Activated CD4-positive, alpha-beta T cell treated with anti-CD3 and anti-CD28 coated beads, Interleukin-2, Interleukin-4, amounts not matched to agents 100 ng/mL and 50 ng/mL, durations not matched to agents 16 hours and 8 hours (primary cell): ENCODE results near the gene GSK3B.
A peak's percentile ranks its signal among the peaks of the same experiment; 100 is the strongest.

Source experiments
- DNase-seq: peaks from one replicate; pipeline ENCODE4 v3.0.0-alpha.2; 2020; ENCODE audit warnings: low spot score

Gene GSK3B

DNA sequence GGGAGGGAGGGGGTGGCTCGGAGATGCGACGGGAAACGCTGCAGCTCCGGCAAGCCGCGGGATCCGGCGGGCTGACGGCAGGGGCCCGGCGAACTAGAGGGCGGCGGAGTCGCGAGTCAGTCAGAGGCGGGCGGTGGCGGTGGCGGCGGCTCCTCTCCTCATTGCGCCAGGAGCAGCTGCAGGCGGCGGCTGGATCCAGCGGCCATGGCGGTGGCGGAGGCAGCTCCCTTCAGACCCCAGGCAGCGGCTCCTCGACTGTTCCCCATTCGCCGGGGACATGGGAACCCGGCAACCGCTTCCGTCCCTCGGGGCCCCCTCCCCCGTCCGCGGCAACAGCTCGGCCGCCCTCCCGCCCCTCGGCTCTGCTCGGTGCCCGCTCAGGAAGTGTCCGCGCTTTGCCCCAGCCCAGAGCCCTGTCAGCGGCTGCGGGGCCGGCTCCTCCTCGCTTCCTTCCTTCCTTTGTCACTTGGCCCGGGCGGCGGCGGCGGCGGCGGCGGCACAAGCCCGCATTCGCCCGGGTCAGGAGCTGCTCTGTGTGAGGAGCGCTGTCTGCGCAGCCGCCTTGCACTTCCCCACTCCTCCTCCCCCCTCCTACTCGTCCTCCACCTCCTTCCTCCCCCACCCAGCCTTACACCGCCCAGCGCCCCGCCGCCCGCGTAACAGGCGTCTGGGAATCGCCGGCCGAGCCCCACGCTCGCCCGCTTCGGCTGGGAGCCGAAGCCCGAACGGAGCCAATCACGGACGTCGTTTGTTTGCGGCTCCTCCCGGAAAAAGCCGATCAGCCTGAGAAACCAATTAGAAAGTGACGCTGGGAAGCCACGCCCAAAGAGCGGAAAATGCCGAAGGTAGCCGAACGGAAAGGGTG lies at the start of gene GSK3B:
Gene GSK3B (minus strand): TSS at position 537 of the 865 bp plus-strand sequence. CDS start 1,013 bp downstream, outside the sequence.
- peak; percentile 73 for DNase-seq

DNA sequence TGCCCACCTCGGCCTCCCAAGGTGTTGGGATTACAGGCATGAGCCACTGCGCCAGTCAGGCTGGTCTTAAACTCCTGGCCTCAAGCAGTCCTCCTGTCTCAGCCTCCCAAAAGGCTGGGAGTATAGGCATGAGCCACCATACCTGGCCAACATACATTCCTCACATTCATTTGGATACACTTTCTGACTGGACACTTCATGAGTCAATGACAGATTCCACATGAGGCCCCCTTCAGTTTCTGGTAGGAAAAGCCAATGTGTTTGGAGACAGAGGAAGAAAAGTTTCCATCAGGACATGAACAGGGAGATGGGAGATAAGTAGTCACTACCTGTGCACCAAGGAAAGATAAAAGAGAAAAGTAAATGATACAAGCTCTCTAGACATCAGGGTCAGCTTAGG lies 49.4 kb upstream of the GSK3B start:
- DNase-seq, result no peak

DNA sequence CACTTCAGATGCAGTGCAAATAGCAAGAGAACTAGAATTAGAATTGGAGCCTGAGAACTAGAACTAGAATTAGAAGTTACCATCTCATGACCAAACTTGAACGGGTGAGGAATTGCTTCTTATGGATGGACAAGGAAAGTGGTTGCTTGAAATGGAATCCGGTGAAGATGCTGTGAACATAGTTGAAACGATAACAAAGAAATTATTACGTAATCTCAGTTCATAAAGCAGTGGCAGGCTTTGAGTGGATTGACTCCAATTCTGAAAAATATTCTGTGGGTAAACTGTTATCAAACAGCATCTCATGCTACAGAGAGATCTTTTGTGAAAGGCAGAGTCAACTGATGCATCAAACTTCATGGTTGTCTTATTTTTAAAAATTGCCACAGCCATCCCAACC lies 48.0 kb upstream of the GSK3B start:
- DNase-seq, result no peak

DNA sequence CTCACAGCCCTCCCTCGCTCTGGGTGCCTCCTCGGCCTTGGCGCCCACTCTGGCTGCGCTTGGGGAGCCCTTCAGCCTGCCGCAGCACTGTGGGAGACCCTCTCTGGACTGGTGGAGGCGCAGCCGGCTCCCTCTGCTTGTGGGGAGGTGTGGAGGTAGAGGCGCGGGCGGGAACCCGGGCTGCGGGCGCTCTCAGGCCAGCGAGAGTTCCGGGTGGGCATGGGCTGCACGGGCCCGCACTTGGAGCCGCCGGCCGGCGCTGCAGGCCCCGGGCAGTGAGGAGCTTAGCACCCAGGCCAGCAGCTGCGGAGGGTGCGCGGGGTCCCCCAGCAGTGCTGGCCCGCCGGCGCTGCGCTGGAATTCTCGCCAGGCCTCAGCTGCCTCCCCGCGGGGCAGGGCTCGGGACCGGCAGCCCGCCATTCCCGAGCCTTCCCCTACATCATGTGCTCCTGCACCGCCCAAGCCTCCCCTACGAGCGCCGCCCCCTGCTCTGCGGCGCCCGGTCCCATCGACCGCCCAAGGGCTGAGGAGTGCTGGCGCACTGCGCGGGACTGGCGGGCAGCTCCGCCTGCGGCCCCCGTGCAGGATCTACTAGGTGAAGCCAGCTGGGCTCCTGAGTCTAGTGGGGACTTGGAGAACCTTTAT lies 46.0 kb upstream of the GSK3B start:
- DNase-seq, result no peak

DNA sequence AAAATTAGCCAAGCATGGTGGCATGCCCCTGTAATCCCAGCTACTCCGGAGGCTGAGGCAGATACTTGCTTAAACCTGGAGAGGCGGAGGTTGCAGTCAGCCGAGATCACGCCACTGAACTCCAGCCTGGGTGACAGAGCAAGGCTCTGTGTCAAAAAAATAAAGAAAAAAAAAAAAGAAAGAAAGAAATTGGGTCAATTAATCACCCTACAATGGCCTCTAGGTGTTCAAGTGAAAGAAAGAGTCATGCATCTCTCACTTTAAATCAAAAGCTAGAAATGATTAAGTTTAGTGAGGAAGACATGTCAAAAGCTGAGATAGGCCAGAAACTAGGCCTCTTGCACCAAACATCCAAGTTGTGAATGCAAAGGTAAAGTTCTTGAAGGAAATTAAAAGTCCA lies 44.9 kb upstream of the GSK3B start:
- DNase-seq, result no peak

DNA sequence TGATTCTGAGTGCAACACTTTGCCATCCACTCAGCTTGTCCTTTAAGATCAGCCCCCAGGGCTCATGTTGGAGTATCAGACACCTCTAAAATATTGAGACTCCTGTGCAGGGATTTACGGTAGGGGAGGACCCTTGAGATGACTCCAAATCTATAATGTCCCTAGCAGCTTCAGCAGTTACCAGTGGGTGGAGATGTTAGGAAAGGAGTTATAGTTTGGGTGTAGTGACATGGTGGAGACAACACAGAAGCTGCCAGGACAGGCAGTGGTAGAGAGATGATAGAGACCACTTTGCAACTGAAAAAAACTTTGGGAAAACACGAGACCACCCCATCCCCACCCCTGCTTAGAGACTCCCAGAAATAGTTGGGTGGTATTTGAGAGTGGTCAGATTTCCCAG lies 43.3 kb upstream of the GSK3B start:
- DNase-seq, result no peak

DNA sequence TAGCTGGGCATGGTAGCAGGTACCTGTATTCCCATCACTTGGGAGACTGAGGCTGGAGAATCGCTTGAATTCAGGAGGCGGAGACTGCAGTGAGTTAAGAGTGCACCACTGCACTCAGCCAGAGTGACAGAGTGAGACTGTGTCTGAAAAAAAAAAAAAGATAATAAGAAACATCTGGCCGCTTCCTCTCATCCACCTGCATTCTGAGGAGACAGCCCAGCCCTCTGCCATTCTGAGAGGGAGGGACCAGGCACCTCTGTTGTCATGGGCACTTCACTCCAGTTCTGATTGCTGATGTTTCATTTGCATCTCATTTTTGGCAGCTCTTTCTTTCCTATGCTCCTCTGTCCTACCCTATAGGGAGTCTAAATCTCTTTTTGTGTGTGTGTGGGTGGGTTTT lies 36.4 kb upstream of the GSK3B start:
- DNase-seq, result no peak

DNA sequence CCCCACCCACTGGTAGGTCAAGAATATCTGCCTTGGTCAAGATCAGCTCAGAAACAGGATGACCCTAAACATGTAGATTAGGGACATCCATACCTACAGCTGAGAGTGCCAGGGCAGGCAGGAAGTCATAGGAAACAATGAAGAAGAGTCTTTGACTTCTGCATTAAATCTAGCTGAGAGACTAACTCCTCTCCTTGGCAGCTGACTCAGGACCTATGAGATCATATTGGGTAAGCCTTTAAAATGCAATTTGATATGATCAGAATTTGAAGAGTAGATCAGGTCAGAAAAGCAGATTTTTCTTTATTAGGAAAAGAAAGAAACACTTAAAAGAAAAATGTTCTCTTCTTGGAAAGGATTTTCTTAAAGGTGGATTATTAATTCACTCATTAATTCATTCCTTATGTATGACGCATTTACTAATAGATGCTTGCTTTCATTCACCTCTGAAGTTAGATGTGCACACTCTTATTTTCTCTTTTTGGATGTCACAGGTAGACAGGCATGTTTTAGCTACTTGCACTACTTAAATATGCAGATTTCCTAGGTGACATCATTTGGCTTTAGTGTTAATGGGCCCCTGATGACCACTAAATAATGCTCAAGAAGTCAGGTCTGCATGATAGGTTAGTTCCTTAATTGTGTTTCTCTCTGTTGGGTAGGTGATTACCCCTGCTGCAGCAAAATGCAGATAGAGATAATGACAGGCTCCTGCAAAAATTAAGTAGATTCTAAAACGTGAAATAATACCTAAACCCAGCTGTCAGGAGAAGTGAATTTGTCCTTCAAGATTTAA lies 35.7 kb upstream of the GSK3B start:
- DNase-seq, result no peak

DNA sequence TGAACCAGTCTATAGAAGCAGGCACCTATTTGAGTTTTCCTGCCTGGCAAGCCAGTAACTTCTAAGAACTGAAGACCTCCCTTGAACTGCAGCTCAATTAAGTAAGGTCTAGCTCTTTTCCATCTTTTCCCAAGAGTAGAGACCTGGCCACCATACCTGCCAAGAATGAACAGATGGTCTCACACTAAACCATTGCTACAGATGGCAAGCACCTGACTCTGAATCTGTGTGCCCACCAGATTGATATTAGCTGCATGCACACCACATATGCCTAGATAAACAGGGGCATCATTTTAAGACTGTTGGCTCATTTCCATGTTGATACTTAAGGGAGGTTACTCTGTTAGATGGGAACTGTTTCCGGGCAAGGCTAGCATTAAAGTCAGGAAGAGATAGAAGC lies 34.8 kb upstream of the GSK3B start:
- DNase-seq, result no peak

DNA sequence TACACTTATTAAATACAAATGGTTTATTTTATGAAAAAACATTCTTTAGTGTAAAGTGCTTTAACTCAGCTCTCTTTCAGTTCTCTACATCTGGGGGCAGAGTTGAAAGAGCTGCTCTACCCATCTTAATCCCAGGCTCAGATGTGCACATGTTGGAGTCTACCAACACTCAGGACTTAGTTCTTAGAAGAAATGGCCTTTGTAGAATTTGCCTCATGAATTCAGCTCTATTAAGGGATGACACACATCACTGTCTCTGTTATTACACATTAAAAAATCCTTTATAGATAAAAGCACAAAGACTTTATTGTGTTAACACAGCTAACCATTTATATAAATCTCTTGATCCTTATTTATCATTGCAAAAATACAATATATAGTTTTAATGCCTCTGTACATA lies 31.7 kb upstream of the GSK3B start:
- DNase-seq, result no peak

DNA sequence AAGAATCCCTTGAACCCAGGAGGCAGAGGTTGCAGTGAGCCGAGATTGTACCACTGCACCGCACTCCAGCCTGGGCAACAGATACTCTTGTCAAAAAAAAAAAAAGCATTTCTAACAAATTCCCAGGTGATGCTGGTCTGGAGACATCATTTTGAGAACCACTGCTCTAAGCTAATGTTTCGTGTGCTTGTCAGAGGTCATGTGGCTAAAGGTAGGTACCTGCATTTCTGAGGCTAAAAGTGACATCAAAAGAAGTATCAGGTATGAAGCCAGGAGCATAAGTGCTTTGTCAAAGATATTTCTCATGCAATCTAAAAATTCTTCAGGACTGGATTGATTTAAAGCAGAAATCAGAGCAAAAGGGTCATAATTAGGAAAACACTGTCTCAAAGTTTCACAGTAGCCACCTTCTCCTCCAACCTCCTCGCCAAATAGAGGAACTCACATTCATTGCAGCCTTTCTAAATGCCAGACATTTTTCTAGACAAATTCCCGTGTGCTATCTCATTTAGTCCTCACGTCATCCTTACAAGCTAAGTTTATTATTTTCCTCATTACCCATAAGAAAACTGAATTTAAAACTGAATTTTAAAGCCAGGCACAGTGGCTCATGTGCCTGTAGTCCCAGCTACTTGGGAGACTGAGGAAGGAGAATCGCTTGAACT lies 25.7 kb upstream of the GSK3B start:
- DNase-seq, result no peak

DNA sequence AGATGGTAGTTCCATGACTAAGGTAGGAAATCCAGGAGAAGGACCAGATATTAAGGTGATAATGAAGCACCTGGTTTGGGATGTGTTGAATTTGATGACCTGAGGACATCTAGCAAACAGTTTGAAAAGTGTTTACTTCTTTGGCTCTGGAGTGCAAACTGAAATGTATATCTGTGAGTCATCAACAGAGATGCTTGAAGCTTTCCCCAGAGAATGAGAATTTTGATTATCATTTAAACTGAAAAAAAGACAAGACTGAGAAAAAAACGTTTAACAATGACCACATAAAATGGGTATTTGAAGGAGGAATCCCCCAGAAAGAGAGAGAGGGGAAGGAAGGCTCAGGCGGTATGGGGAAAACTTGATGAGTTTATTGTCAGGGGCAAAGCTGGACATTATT lies 20.7 kb upstream of the GSK3B start:
- no peak for DNase-seq

DNA sequence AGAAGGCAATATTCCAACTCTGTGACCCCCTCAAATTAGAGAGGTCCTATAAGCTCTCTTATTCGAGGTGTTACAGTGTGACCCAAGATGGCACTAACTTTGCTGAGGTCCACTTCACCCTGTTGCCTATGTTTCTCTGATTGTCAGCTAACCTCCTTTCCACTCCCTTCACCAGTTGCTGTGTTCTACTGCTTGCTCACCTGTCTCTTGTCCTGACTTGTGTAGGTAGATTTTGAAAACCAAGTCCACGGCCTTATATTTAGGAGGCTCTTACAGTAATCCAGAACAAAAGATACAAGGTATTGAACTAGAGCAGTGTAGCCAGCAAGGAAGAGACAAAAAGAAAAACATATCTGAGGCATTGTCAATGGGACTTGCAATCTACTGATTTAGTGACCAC lies 20.1 kb upstream of the GSK3B start:
- DNase-seq, result no peak

DNA sequence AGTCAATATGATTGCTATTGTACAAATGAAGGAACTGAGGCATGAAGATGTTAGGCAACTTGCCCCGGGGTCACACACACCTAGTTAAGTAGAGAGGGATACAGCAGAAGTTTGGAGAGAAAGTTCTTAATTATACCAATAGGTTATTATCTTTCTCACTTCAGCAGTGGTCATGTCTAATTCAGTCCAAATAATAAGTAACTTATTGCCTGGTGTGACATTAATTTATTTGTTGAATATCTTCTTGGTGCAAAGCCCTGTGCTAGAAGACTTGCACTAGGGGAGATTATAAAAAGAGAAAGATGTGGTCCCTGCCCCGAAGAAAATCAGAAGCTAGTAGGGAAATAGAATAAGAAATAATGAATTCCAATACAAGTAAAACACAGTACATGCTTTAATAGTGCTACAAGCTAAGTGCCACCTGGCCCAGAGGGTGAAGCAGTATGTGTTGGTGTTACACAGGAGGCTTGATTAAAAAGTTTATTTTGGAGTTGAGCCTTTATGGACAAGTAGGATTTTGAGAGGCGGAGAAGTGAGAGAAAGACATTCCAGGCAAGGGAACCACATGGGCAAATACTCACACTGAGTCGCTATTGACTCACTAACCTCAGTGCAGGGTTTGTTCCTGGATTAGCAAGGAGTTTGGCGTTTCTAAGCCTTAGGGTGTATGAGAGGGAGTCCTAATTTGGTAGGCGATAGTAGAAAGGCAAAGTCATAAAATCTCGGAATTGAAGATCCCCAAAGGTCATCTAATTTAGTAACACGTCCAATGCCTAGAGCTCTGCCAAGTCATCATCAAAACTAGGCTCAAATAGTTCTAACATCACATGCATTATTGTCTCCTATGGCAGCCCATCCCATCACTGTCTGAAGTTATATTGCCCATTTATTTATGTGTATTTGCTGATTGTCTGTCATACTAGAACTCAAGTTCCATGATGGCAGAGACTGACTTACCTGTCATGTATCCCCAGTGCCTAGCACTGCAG lies 19.2 kb upstream of the GSK3B start:
- DNase-seq, result no peak

DNA sequence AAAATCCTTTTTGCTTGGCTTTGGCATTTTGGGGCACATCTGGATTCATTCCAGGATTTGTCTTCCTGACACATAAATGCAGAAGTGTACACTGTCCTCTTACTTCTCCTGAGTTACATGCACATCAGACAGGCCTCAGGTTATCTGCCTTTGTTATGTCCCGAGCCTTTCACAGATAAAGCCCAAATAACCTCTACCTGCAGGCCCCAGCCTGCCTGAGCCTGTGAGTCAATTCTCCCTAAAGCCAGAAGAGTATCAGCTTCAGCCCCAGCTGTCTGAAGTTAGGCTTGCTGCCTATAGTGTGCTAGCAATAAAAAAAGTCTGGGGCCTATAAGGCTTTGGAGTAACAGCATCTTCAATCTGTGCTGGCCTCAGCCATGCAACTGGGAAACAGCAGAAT lies 17.7 kb upstream of the GSK3B start:
- no peak for DNase-seq

DNA sequence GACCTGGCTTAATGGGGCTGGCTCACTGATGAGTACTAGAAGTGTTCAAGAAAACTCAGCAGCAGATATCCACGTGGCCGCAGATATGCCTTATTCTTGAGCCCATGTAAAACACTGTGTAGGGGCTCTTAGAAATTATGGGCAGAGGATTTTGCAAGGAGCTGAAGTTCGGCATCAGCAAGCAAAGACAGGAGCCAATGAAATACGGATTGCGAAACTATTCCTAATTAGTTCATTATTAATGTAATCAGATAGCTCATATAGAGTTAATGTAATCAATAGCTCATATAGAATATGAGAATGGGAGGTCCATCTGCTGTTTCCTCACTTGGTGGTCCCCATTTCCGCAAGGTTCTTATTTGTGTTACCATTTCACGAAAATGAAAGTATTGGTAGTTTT lies 9.0 kb upstream of the GSK3B start:
- no peak for DNase-seq

DNA sequence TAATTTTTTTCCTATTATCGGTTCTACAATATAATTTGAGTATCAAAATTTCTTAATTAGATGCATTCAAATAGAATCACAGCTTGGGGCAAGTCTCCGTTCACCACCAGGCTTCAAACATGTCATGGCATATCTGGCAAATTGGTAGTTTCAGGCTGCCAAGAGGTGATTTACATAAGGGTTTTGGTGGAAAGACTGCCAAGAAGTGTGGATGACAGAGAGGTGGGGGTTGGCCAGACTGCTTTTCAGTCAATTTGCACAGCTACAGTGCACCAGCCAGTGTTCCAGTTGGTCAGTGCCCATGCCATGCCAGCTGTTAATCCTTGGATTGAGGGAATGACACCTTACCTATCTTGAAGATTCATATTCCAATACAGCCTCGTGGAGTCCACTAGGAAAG lies 8.4 kb upstream of the GSK3B start:
- no peak for DNase-seq

DNA sequence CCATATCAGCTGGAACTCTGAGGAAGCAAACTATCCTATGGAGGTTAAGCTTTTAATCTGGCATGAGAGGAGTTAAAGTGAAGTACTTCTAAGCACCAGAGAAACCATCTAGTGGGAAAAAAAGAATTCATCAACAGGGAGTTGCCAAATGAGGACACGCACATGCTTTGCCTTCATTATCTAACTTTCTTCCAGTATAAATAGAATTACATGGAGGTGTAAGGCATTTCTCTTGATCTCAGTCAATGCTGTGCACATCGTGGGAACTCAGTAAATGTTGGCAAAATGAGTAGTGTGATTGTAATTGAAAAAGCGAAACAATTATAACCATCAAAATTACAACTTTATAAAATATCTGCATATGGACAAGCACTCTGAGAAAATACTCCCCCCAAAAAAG lies 8.0 kb upstream of the GSK3B start:
- DNase-seq, result no peak

DNA sequence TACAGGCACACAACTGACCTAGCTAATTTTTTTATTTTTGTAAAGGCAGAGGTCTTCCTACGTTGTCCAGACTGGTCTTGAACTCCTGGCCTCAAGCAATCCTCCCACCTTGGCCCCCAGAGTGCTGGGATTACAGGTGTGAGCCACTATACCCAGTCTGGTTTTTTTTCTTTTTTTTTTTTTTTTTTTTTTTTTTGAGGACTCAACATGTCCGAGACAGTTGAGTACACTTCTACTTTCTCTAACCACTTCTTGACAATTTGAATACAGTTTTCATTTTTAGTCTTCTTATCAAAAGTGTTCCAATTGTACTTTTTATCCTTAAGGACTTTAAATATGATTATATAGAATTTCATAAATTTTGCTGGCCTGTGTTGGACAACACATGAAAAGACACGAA lies 7.4 kb upstream of the GSK3B start:
- DNase-seq, result no peak

DNA sequence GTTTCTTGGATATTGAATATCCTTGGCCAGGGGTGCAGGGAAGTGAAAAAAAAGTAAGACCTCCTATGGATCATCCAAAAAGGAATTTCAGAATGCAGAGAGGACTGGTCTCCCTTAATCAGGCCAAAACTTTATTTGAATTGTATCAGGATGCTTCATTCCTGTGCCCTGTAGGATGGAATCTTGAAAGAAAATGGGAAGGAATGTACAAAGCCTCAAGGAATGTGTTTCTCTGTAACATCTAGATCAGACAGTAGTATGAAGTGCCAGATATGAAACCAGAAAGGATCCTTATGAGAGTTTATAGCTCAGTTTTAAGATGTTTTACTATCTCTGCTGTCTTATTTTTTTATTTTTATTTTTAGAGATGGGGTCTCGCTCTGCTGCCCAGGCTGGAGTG lies 6.5 kb upstream of the GSK3B start:
- DNase-seq, result no peak

DNA sequence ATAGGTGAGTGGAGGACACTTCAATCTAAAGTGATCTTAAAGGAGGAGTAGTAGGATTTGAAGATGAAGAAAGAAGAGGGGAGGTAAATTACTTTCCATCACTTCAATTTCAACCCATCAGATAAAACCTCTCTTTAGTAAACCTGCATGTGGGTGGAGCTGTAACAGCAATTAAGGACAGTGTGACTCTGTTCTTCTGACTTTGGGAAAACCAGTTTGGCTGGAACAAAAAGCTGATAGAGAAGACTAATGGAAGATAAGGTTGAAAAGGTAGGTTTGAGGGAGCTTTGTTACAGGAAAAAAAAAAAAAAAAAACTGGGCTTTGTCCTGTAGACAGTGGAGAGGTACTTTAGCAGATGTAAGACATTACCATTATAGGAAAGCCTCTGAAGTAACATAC lies 4.5 kb upstream of the GSK3B start:
- DNase-seq, result no peak
